MM.1S (cell line): Measurements from ENCODE around the gene XPNPEP2.

Source experiments
- EZH2 ChIP-seq: fragments of 300-600 bp; sonication (generic); optimal IDR thresholded peaks from 2 replicates; pipeline ENCODE3; 2017; ENCODE audit warnings: low read depth, mild to moderate bottlenecking, antibody characterized with exemption, low read length, mixed read lengths
- TF ChIP-seq, protein P1 (sequence below): fragments of 300-600 bp; sonication (generic); IDR thresholded peaks from 2 replicates; pipeline ENCODE4 v1.5.1; 2016; ENCODE audit warnings: antibody characterized with exemption, low read length, mixed read lengths

DNA sequence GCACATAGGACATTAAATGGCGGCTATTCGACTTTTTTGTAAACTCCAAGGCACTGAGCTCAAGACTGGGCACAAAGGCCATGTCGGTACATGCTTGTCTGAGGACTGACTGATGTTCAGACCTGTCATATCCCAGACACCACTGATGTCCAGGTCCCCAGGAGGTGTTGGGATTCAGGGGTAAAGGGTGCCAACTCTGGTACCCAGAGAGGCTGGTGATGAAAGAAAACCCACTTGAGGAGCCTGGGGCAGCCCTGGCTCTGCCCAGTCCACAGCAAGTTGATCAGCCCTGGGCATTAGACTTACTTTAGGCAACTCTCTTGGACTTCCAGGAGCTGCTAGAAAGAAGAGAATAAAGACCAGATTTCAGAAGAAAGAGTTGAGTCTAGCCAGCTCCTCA lies 59.7 kb downstream of the XPNPEP2 start:
- no peak for TF ChIP-seq EZH2
- TF ChIP-seq, protein P1, sequence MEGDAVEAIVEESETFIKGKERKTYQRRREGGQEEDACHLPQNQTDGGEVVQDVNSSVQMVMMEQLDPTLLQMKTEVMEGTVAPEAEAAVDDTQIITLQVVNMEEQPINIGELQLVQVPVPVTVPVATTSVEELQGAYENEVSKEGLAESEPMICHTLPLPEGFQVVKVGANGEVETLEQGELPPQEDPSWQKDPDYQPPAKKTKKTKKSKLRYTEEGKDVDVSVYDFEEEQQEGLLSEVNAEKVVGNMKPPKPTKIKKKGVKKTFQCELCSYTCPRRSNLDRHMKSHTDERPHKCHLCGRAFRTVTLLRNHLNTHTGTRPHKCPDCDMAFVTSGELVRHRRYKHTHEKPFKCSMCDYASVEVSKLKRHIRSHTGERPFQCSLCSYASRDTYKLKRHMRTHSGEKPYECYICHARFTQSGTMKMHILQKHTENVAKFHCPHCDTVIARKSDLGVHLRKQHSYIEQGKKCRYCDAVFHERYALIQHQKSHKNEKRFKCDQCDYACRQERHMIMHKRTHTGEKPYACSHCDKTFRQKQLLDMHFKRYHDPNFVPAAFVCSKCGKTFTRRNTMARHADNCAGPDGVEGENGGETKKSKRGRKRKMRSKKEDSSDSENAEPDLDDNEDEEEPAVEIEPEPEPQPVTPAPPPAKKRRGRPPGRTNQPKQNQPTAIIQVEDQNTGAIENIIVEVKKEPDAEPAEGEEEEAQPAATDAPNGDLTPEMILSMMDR: no peak
